Cardiac muscle cell (in vitro differentiated cells and primary cell): Measurements from ENCODE around the gene ATP13A4. TPM values are rescaled to one million over a fixed set of nuclear protein-coding genes. Genes with fewer than 3 reads are reported as not detected.

Experiments used
- DNase-seq, 2 donors: peaks; one replicate each; pipeline versions ENCODE4 v3.0.0 to v3.0.0-alpha.2; 2010 to 2017; ENCODE audit warnings: low read depth in 1 of 2, low spot score in 1 of 2
- H3K27ac ChIP-seq: fragments of 200-600 bp; sonication (generic); 2 replicates; pipeline ENCODE4 v1.5.1; 2016
- H3K27me3 ChIP-seq: fragments of 200-600 bp; sonication (generic); 2 replicates; pipeline ENCODE4 v1.6.0; 2016; ENCODE audit warnings: control low read depth
- H3K36me3 ChIP-seq: fragments of 200-600 bp; sonication (generic); 2 replicates; pipeline ENCODE4 v1.5.1; 2016; ENCODE audit warnings: control low read depth
- H3K4me1 ChIP-seq: fragments of 200-600 bp; sonication (generic); 2 replicates; pipeline ENCODE4 v1.8.1; 2017; ENCODE audit warnings: low read depth, mild to moderate bottlenecking, mixed run types
- H3K4me3 ChIP-seq: fragments of 200-600 bp; sonication (generic); 2 replicates; pipeline ENCODE4 v1.5.1; 2016; ENCODE audit warnings: mild to moderate bottlenecking
- H3K9me3 ChIP-seq: fragments of 200-600 bp; sonication (generic); 2 replicates; pipeline ENCODE4 v1.5.1; 2017; ENCODE audit warnings: low read depth, mild to moderate bottlenecking, control low read depth
- polyA plus RNA-seq: library from polyadenylated mRNA; unstranded; fragments of >200 nt; fragmentation: Nextera tagmentation; extraction: Ambion mirVana; gene quantifications from 2 replicates; pipeline ENCODE4 v1.2.1, GENCODE V29; 2016
- total RNA-seq: library from RNA; depleted of rRNA; stranded (reverse); fragments of >200 nt; gene quantifications from 2 replicates; pipeline ENCODE4 v1.2.3, GENCODE V29; 2016
- TF ChIP-seq, protein P1 (sequence below): IDR thresholded peaks from 2 replicates; pipeline ENCODE4 v1.5.1; 2012; ENCODE audit warnings: low read depth, mild to moderate bottlenecking, low read length

The ATP13A4 gene
- total and polyA plus RNA-seq, 2 experiments from 2014 or later = 1.0 to 3.0 TPM

DNA sequence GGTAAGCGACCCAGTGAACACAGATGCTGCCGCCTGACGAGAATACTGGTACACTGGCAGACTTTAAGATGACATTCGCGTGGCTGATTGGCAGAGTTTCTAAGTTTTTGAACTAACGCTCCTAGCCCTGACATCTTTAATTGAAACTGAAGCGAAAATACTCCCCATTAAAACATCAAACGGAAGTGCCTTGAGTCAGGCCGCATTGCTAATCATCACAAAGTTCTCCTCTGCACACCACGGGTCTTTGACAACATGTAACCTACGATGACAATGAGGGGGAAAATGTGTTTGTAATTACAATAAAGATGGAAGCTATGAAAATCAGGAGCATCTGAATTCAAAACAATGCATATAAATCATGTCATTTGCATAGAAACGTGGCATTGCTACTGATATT lies 44.5 kb downstream of the ATP13A4 start:
- Histone ChIP-seq H3K9me3 (no peaks in the 10 kb centered on the region), H3K4me3 (no peak overlapping the region), H3K27me3 (no peaks in the 10 kb centered on the region), H3K4me1 (no peaks in the 10 kb centered on the region), H3K36me3 (no peaks in the 10 kb centered on the region), H3K27ac (no peak overlapping the region)
- TF ChIP-seq, protein P1, sequence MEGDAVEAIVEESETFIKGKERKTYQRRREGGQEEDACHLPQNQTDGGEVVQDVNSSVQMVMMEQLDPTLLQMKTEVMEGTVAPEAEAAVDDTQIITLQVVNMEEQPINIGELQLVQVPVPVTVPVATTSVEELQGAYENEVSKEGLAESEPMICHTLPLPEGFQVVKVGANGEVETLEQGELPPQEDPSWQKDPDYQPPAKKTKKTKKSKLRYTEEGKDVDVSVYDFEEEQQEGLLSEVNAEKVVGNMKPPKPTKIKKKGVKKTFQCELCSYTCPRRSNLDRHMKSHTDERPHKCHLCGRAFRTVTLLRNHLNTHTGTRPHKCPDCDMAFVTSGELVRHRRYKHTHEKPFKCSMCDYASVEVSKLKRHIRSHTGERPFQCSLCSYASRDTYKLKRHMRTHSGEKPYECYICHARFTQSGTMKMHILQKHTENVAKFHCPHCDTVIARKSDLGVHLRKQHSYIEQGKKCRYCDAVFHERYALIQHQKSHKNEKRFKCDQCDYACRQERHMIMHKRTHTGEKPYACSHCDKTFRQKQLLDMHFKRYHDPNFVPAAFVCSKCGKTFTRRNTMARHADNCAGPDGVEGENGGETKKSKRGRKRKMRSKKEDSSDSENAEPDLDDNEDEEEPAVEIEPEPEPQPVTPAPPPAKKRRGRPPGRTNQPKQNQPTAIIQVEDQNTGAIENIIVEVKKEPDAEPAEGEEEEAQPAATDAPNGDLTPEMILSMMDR = no peak
- no peak for DNase-seq

- TF ChIP-seq, protein P1 = no peak
- Histone ChIP-seq H3K4me3 (no peak overlapping the region), H3K27ac (no peak overlapping the region), H3K36me3 (no peaks in the 10 kb centered on the region), H3K27me3 (no peaks in the 10 kb centered on the region), H3K9me3 (peaks cover under 1% of the 10 kb centered on the region), H3K4me1 (no peaks in the 10 kb centered on the region)
- DNase-seq = no peak
Measured at GRCh38 chr3:193509103-193509965, 45.4 kb downstream of the ATP13A4 start.

GRCh38 chr3:193508108-193508507 lies 46.6 kb downstream of the ATP13A4 start:
- H3K4me1 ChIP-seq = no peaks in the 10 kb centered on the region
- no peaks in the 10 kb centered on the region for H3K27me3 ChIP-seq
- TF ChIP-seq, protein P1 = no peak

DNA sequence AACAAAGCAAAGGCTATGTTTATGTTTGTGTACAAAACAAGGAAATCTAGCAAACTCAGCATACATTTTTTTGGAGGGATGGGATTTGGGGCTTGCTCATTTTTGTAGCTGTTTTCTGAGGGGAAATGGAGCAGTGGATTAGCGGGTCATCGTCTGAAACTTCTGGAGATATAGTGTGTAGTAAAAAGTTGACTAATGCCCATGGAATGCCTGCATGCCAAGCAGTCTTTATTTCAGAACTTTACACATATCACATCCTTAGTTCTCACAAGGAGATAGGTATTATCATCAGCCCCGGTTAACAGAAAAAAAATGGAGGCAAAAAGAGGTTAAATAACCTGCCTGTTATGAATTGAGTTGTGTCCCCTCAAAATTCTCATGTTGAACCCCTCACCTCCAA lies 47.1 kb downstream of the ATP13A4 start:
- Histone ChIP-seq H3K27me3 (no peaks in the 10 kb centered on the region), H3K36me3 (no peaks in the 10 kb centered on the region), H3K9me3 (peaks cover 4% of the 10 kb centered on the region), H3K4me3 (no peak overlapping the region), H3K4me1 (no peaks in the 10 kb centered on the region), H3K27ac (no peak overlapping the region)
- TF ChIP-seq, protein P1 = no peak
- DNase-seq = no peak

More at GRCh38 chr3:193508108-193508507, 46.6 kb downstream of the ATP13A4 start:
- no peaks in the 10 kb centered on the region for H3K36me3 ChIP-seq
- no peak overlapping the region for H3K27ac ChIP-seq
- no peak for DNase-seq
- no peak overlapping the region for H3K4me3 ChIP-seq
- peaks cover 4% of the 10 kb centered on the region for H3K9me3 ChIP-seq

DNA sequence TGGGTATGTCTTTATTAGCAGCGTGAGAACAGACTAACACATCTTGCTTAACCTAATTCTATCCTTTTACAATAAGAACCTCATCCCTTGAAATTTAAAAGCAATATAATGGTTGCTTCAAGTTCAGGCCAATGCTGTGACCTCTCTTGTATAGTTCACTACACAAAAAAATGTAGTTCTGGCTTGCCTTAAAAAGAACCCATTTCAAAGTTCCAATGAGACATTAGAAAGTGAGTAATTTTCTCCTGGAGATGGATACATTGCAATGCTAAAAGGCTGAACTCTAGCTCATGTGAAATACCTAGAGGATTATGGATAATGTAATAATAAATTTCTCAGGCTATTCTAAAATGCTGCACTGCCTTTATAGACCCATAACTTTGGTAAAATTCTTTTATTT lies 47.8 kb downstream of the ATP13A4 start:
- H3K9me3 ChIP-seq = peaks cover 4% of the 10 kb centered on the region
- TF ChIP-seq, protein P1 = no peak
- DNase-seq = no peak

More for the DNA sequence above, 47.8 kb downstream of the ATP13A4 start:
- Histone ChIP-seq H3K4me3 (no peak overlapping the region), H3K27me3 (no peaks in the 10 kb centered on the region), H3K36me3 (no peaks in the 10 kb centered on the region), H3K27ac (no peak overlapping the region), H3K4me1 (no peaks in the 10 kb centered on the region)
